CD4-positive, alpha-beta T cell (primary cell): ENCODE measurements around the gene CDC42EP4. TPM values are rescaled to one million over a fixed set of nuclear protein-coding genes. Genes with fewer than 3 reads are reported as not detected.

Experiments used
- ATAC-seq: fragments of 200-7000 bp; cut with Tn5 transposase; one replicate; pipeline ENCODE4 v1.10.0; 2022; ENCODE audit warnings: mild to moderate bottlenecking; ENCODE audit not compliant: poor library complexity
- CTCF ChIA-PET: fragments of 350-600 bp; sonication (Branson Sonifier 250); formaldehyde crosslinking; loops from one replicate; lab custom pipeline; 2021; ENCODE audit warnings: antibody characterized with exemption, inconsistent platforms; lab: Charles Lee
- POLR2A ChIA-PET: fragments of 350-600 bp; sonication (Branson Sonifier 250); formaldehyde crosslinking; loops from one replicate; lab custom pipeline; 2021; ENCODE audit warnings: antibody characterized with exemption, inconsistent platforms; lab: Charles Lee
- DNase-seq, 14 experiments: peaks; one replicate each; pipeline ENCODE4 v3.0.0-alpha.2; 2013 to 2020; ENCODE audit warnings: mixed read lengths in 2 of 14
- H3K27ac ChIP-seq, 2 donors: one replicate each; pipeline versions ENCODE4 v1.5.1 to v1.7.0; 2013; ENCODE audit warnings: low read length in 2 of 2, low read depth in 1 of 2, mild to moderate bottlenecking in 1 of 2
- H3K27me3 ChIP-seq, 2 experiments: 1 replicate in 1 of 2; 2 replicates in 1 of 2; pipeline versions ENCODE4 v1.6.1 to v1.7.0; 2013; ENCODE audit warnings: low read length in 2 of 2, control low read depth in 1 of 2, mild to moderate bottlenecking in 1 of 2, moderate library complexity in 1 of 2; ENCODE audit not compliant: insufficient read depth in 2 of 2, control insufficient read depth in 1 of 2
- H3K36me3 ChIP-seq: one replicate; pipeline ENCODE4 v1.6.1; 2013; ENCODE audit warnings: low read length, control low read depth; ENCODE audit not compliant: insufficient read depth
- H3K4me1 ChIP-seq: one replicate; pipeline ENCODE4 v1.6.1; 2013; ENCODE audit warnings: low read length, control low read depth; ENCODE audit not compliant: insufficient read depth
- H3K4me3 ChIP-seq: one replicate; pipeline ENCODE4 v1.5.1; 2013; ENCODE audit warnings: mild to moderate bottlenecking, low read length, moderate library complexity
- H3K9me3 ChIP-seq, 2 experiments: 1 replicate in 1 of 2; 2 replicates in 1 of 2; pipeline versions ENCODE4 v1.6.1 to v1.7.0; 2013; ENCODE audit warnings: low read length in 2 of 2, mild to moderate bottlenecking in 2 of 2, control low read depth in 1 of 2, moderate library complexity in 1 of 2; ENCODE audit not compliant: control insufficient read depth in 1 of 2, insufficient read depth in 1 of 2
- H3K27ac Mint-ChIP-seq: one replicate; pipeline ENCODE4 v1.8.0; 2020; ENCODE audit warnings: mixed read lengths
- H3K27me3 Mint-ChIP-seq: one replicate; pipeline ENCODE4 v1.8.0; 2021; ENCODE audit warnings: mixed read lengths
- H3K36me3 Mint-ChIP-seq: one replicate; pipeline ENCODE4 v1.8.0; 2021; ENCODE audit warnings: low read depth, mixed read lengths
- H3K4me1 Mint-ChIP-seq: one replicate; pipeline ENCODE4 v1.8.0; 2021; ENCODE audit warnings: low read depth, mixed read lengths
- H3K4me3 Mint-ChIP-seq: one replicate; pipeline ENCODE4 v1.8.0; 2020; ENCODE audit warnings: mild to moderate bottlenecking, mixed read lengths
- H3K9me3 Mint-ChIP-seq: one replicate; pipeline ENCODE4 v1.8.0; 2020; ENCODE audit warnings: mixed read lengths
- CTCF ChIP-seq: fragments of 200-600 bp; IDR thresholded peaks from one replicate; pipeline ENCODE4 v1.8.0; 2022; ENCODE audit warnings: antibody characterized with exemption, mild to moderate bottlenecking
- intact Hi-C, 2 experiments: fragments of 100-400 bp; cut with DNase I in 1 of 2; cut with micrococcal nuclease in 1 of 2; formaldehyde crosslinking; loops; one replicate each; pipeline versions ENCODE4 v1.15.1 to v1.9.0; 2023 to 2025; cut with DNase I, micrococcal nuclease
- total RNA-seq, 174 experiments: library from RNA in 2 of 174; stranded (reverse) in 2 of 174; gene quantifications; one replicate each; pipeline ENCODE4 v1.2.3 and lab custom pipeline; 2021 to 2026

CDC42EP4 gene
- total RNA-seq, 2 experiments from 2014 or later = 2.9 to 3.5 TPM

DNA sequence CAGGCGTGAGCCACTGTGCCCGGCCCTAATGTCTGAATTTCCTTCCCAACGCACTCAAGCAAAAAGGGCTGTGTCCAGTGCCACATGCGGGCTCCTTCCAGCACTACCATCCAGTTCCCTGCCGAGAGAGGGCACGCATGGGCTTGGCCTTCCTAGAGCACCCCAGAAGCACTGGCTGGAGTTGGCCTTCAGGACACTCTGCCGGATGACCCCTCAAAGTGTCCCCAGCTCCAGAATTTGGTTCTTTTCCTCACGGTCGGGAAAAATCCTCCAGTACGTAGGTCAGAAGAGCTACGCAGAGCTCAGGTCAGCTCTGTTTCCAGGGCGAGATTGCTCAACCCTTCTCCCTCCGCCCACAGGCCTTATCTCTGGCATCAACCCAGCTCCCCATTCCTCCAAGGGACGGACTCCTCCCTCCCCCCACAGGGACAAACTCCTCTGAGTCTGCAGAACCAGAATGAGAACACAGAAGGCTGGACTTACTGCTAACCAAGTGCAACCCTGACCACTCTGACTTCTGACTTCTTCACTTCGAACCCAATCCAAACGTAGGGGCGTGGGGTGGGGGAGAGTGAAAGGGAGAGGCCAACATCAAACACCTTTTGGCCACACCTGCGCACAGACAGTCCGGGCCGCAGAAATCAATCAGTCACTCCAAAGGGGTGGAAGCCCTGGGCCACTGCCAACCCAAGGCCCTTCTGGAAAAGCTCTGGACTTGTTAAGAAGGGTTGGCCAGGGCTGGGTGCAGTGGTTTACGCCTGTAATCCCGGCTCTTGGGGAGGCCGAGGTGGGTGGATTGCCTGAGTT lies 3.6 kb downstream of the CDC42EP4 start:
- Mint-ChIP-seq H3K9me3 (no peaks in the 10 kb centered on the region), H3K36me3 (no peaks in the 10 kb centered on the region), H3K4me1 (peaks cover 6% of the 10 kb centered on the region), H3K4me3 (peak overlapping the region; percentile 48), H3K27ac (no peak overlapping the region), H3K27me3 (peaks cover 4% of the 10 kb centered on the region)
- intact Hi-C loops = no loop called here
- Histone ChIP-seq H3K27me3 (peaks cover 0 to 2% of the 10 kb centered on the region in 2 experiments), H3K36me3 (no peaks in the 10 kb centered on the region), H3K9me3 (no peaks in the 10 kb centered on the region), H3K4me3 (no peak overlapping the region), H3K4me1 (peaks cover 34% of the 10 kb centered on the region), H3K27ac (no peak overlapping the region)
- DNase-seq = no peak
- no peak for TF ChIP-seq CTCF
- ATAC-seq = no peak
- POLR2A ChIA-PET = no interaction called here
- CTCF ChIA-PET = no interaction called here

- no peaks in the 10 kb centered on the region for H3K36me3 ChIP-seq
- CTCF ChIA-PET = no interaction called here
- ATAC-seq = no peak
- Mint-ChIP-seq H3K27me3 (peaks cover 4% of the 10 kb centered on the region), H3K9me3 (no peaks in the 10 kb centered on the region), H3K4me1 (peaks cover 5% of the 10 kb centered on the region), H3K27ac (no peak overlapping the region), H3K36me3 (no peaks in the 10 kb centered on the region), H3K4me3 (no peak overlapping the region)
- no peak for TF ChIP-seq CTCF
- POLR2A ChIA-PET = no interaction called here
- no peak overlapping the region for H3K27ac ChIP-seq
- H3K9me3 ChIP-seq = no peaks in the 10 kb centered on the region
- peaks cover 27% of the 10 kb centered on the region for H3K4me1 ChIP-seq
- no peak overlapping the region for H3K4me3 ChIP-seq
- DNase-seq = no peak
- H3K27me3 ChIP-seq = peaks cover 0 to 2% of the 10 kb centered on the region in 2 experiments
- intact Hi-C loops = no loop called here
Observed at GRCh38 chr17:73307130-73307529, 4.7 kb downstream of the CDC42EP4 start.

DNA sequence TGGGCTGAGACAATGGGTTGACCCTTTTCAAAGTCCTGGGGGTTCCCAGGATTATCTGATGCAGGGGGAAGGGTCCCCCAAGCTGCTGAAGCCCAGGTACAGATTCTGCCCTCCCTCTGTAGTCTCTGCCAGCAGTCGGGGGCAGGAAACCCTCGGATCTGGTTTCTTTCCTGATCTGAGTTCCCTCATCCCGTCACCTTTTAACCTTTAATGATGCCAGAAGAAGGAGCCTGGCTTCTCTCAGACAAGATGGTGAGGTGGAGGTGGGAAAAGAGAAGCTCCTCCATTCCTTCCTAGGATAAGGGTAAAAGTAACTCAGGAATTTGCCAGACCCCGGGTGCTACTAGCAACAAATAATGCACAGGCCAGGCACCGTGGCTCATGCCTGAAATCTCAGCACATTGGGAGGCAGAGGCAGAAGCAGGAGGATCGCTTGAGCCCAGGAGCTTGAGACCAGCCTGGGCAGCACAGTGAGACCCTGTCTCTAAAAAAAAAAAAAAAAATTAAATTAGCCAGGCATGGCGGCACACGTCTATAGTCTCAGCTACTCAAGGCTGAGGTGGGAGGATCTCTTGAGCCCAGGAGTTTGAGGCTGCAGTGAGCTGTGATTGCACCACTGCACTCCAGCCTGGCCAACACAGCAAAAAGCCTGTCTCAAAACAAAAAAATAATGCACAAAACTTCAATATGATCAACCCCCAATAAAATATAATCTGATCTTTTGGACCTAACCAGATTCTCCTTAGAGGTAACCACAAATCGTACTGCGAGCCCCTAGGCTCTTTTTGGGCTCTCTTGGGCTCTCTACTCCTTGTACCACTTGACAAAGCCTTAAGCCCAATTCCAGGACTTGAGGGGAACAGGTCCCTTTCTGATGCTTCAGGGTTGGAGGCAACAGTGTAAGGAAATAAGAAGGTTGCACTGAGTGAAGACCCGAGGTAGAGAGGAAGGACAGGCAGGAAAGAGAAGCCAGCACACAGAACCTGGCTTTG lies 5.7 kb downstream of the CDC42EP4 start:
- ChIA-PET CTCF (no interaction called here), POLR2A (no interaction called here)
- Histone ChIP-seq H3K9me3 (no peaks in the 10 kb centered on the region), H3K27me3 (peaks cover 0 to 2% of the 10 kb centered on the region in 2 experiments), H3K27ac (no peak overlapping the region), H3K36me3 (no peaks in the 10 kb centered on the region), H3K4me3 (no peak overlapping the region), H3K4me1 (peaks cover 20% of the 10 kb centered on the region)
- Mint-ChIP-seq H3K27ac (no peak overlapping the region), H3K27me3 (peaks cover 4% of the 10 kb centered on the region), H3K36me3 (no peaks in the 10 kb centered on the region), H3K4me3 (peak overlapping the region; percentile 11), H3K4me1 (peaks cover 5% of the 10 kb centered on the region), H3K9me3 (no peaks in the 10 kb centered on the region)
- DNase-seq (no peak), ATAC-seq (no peak)
- TF ChIP-seq CTCF = no peak
- intact Hi-C loops = no loop called here
